Nephron progenitor cell (in vitro differentiated cells): ENCODE results near the gene ZDHHC21.

ENCODE experiments used
- DNase-seq: peaks from one replicate; pipeline ENCODE4 v3.0.0; 2021
- H3K27ac Mint-ChIP-seq: 2 replicates; pipeline ENCODE4 v1.8.0; 2021; ENCODE audit warnings: mild to moderate bottlenecking, moderate library complexity, mixed read lengths
- H3K27me3 Mint-ChIP-seq: 2 replicates; pipeline ENCODE4 v1.8.0; 2021; ENCODE audit warnings: mild to moderate bottlenecking, low read depth, mixed read lengths; ENCODE audit not compliant: poor library complexity
- H3K36me3 Mint-ChIP-seq: 2 replicates; pipeline ENCODE4 v1.8.0; 2021; ENCODE audit warnings: low read depth, mixed read lengths
- H3K4me1 Mint-ChIP-seq: 2 replicates; pipeline ENCODE4 v1.8.0; 2021; ENCODE audit warnings: mixed read lengths
- H3K4me3 Mint-ChIP-seq: 2 replicates; pipeline ENCODE4 v1.8.0; 2021; ENCODE audit warnings: mild to moderate bottlenecking, moderate library complexity, mixed read lengths
- H3K9me3 Mint-ChIP-seq: 2 replicates; pipeline ENCODE4 v1.8.0; 2021; ENCODE audit warnings: mild to moderate bottlenecking, moderate library complexity, mixed read lengths
- TF ChIP-seq, protein P1 (sequence below): fragments of 200-600 bp; sonication (generic); IDR thresholded peaks from 2 replicates; pipeline ENCODE4 v1.5.0; 2021; ENCODE audit warnings: antibody characterized with exemption

ZDHHC21 gene

DNA sequence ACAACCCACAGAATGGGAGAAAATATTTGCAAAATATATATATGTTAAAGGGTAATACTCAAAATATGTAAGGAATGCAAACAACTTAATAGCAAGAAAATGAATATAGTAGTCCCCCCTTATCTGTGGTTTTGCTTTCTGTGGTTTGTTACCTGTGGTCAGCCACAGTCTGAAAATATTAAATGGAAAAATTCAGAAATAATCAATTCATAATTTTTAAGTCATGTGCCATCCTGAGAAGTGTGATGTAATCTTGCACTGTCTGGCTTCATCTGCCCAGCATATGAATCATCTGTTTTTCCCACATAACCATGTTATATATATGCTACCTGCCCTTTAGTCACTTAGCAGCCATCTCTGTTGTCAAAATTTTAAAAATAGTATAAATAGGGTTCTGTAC lies 17.6 kb upstream of the ZDHHC21 start:
- no peak overlapping the region for H3K27ac Mint-ChIP-seq
- no peaks in the 10 kb centered on the region for H3K4me1 Mint-ChIP-seq
- DNase-seq = no peak
- H3K4me3 Mint-ChIP-seq = no peak overlapping the region
- TF ChIP-seq, protein P1, sequence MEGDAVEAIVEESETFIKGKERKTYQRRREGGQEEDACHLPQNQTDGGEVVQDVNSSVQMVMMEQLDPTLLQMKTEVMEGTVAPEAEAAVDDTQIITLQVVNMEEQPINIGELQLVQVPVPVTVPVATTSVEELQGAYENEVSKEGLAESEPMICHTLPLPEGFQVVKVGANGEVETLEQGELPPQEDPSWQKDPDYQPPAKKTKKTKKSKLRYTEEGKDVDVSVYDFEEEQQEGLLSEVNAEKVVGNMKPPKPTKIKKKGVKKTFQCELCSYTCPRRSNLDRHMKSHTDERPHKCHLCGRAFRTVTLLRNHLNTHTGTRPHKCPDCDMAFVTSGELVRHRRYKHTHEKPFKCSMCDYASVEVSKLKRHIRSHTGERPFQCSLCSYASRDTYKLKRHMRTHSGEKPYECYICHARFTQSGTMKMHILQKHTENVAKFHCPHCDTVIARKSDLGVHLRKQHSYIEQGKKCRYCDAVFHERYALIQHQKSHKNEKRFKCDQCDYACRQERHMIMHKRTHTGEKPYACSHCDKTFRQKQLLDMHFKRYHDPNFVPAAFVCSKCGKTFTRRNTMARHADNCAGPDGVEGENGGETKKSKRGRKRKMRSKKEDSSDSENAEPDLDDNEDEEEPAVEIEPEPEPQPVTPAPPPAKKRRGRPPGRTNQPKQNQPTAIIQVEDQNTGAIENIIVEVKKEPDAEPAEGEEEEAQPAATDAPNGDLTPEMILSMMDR = no peak
- peaks cover 16% of the 10 kb centered on the region for H3K36me3 Mint-ChIP-seq
- peaks cover 4% of the 10 kb centered on the region for H3K27me3 Mint-ChIP-seq
- peaks cover 41% of the 10 kb centered on the region for H3K9me3 Mint-ChIP-seq

DNA sequence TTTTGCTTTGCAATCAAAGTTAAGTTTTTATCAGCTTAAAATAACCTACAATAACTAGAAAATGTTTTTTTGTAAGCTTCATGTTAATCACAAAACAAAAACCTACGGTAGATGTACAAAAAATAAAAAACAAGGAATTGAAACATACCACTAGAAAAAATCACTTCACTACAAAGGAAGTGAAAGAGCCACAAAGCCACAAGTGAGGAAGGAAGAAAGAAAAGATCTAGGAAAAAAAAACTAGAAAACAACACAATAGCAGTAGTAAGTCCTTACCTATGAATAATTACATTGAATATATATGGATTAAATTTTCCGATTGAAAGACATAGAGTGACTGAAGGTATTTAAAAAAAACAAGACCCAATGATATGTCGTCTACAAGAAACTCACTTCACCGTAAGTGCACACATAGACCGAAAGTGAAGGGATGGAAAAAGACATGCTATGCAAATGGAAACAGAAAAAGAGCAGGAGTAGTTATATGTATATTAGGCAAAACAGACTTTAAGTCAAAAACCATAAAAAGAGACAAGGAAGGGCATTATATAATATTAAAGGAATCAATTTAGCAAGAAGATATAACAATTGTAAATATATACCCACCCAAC lies 13.4 kb upstream of the ZDHHC21 start:
- TF ChIP-seq, protein P1 = no peak
- Mint-ChIP-seq H3K4me3 (no peak overlapping the region), H3K36me3 (peaks cover 27% of the 10 kb centered on the region), H3K4me1 (no peaks in the 10 kb centered on the region), H3K9me3 (peaks cover 61% of the 10 kb centered on the region), H3K27ac (no peak overlapping the region), H3K27me3 (no peaks in the 10 kb centered on the region)
- no peak for DNase-seq

DNA sequence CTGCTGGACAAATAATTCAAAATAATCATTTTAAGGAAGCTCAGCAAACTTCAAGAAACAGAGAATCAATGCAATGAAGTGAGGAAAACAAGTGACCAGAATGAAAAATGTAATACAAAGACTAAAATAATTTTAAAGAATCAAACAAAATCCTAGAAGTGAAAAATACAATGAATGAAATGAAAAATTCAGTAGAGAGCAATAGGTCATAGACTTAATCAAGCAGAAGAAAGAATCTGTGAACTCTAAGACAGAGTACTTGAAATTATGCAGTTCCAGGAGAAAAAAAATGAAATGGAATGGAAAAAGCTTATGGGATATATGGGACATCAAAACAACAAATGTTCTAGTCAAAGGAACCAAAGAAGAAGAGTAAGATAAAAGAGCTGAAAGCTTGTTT lies 11.8 kb upstream of the ZDHHC21 start:
- DNase-seq = no peak
- TF ChIP-seq, protein P1 = no peak
- H3K27ac Mint-ChIP-seq = no peak overlapping the region
- no peaks in the 10 kb centered on the region for H3K4me1 Mint-ChIP-seq
- H3K4me3 Mint-ChIP-seq = no peak overlapping the region
- H3K27me3 Mint-ChIP-seq = no peaks in the 10 kb centered on the region
- peaks cover 56% of the 10 kb centered on the region for H3K9me3 Mint-ChIP-seq
- H3K36me3 Mint-ChIP-seq = peaks cover 25% of the 10 kb centered on the region

DNA sequence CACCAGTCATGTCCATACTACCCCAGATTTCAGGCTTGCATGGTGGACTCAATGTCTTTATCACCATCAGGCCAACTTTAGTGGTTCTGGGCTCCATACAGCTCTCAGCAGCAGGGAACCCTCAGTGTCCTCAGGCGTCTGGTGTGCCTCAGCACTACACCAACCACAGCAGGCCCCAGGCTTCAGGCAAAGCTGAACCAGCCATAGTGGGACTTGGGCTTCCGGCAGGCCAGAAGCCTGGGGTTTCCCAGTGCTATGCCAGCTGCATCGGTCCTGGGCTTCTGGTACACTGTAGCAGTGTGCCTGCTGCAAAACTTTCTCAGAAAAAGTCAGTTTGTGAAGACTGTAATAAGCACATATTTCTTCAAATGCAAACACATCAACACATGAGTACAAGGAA lies 11.0 kb upstream of the ZDHHC21 start:
- DNase-seq = no peak
- Mint-ChIP-seq H3K4me3 (no peak overlapping the region), H3K27ac (no peak overlapping the region), H3K9me3 (peaks cover 48% of the 10 kb centered on the region), H3K36me3 (peaks cover 20% of the 10 kb centered on the region), H3K27me3 (no peaks in the 10 kb centered on the region), H3K4me1 (no peaks in the 10 kb centered on the region)
- TF ChIP-seq, protein P1 = no peak

DNA sequence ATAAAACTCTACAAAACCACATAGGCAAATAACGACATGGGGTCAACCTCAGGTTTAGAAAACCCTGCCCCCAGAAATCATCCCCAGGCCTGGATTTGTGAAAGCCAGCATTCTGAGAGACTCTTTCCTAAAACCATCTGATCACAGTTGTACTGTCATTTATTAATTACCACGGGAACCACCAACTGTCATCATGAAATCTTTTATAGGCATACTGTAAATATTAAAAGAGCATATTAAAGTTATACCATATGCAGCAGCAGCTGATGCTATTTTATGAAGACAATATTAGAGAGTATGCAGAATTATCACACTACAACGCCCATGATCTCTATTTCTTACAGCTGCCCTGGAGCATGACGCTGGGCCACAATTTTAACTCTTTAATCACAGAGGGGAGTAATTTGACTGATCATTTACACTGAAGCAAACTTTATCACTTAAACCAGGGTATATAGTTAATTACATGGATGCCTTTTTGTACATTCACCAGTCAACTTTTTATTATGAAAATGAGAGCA lies 9.0 kb upstream of the ZDHHC21 start:
- Mint-ChIP-seq H3K4me1 (no peaks in the 10 kb centered on the region), H3K36me3 (peaks cover 11% of the 10 kb centered on the region)
- no peak for DNase-seq

More for the DNA sequence above, 9.0 kb upstream of the ZDHHC21 start:
- no peak overlapping the region for H3K4me3 Mint-ChIP-seq
- H3K27me3 Mint-ChIP-seq = peaks cover 10% of the 10 kb centered on the region
- H3K27ac Mint-ChIP-seq = no peak overlapping the region
- peaks cover 30% of the 10 kb centered on the region for H3K9me3 Mint-ChIP-seq
- TF ChIP-seq, protein P1 = no peak
